HG03378 (cell line): ENCODE data around the gene CPA5.
"Not testable (repeated sequence)": the region's sequence is repeated elsewhere in the genome, so short reads cannot be mapped to it uniquely, and the experiment has no call there.

Experiments
- ATAC-seq: cut with Tn5 transposase; IDR thresholded peaks from one replicate; pipeline ENCODE4 v1.9.1; 2021; ENCODE audit warnings: mild to moderate bottlenecking, moderate library complexity; ENCODE audit not compliant: unreplicated experiment

CPA5 gene

DNA sequence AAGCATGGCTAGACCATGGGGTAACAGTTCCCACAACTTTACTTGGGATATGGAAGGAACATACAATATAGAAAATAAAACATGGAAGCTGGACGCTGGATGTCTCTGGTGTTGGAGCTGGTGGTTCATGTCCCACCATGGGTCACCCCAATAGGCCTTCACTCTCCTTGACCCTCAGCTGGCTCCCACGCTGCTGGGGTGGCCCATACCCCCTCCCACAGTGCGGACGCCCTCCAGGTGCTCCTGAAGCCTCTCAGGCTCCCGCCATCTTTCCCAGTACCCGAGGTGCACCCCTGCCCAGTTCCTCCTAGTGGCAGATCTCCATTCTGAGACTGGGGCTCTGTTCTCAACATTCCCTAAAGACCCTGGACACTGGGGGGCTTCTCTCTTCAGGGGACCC, 29.9 kb downstream of the CPA5 start:
- no peak for ATAC-seq

DNA sequence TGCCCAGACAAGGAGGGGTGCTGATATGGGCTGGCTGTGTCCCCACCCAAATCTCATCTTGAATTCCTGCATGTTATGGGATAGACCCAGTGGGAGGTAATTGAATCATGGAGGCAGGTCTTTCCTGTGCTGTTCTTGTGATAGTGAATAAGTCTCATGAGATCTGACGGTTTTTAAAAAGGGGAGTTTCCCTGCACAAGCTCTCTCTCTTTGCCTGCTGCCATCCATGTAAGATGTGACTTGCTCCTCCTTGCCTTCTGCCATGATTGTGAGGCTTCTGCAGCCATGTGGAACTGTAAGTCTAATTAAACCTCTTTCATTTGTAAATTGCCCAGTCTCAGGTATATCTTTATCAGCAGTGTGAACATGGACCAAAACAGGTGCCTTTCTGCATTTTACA, 31.8 kb downstream of the CPA5 start:
- not testable (repeated sequence) for ATAC-seq

DNA sequence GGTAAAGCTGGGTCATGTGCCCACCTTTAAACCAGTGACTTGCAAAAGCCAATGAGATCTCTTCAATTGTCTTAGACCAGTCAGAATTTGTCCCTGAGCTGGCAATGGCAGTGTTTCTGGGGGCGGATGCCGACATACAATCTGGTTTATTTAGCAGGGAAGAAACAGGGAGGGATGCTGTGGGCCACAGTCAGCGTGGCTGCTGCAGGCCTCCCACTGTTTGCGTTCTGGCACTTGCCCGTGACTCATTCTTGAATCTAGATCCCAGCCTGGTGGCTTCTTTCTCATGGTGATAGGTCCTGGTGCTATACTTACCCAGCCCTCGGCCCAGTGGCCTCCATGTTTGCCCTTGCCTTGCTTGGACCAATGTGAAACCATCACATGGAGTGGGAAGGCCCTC, 32.6 kb downstream of the CPA5 start:
- ATAC-seq: no peak

DNA sequence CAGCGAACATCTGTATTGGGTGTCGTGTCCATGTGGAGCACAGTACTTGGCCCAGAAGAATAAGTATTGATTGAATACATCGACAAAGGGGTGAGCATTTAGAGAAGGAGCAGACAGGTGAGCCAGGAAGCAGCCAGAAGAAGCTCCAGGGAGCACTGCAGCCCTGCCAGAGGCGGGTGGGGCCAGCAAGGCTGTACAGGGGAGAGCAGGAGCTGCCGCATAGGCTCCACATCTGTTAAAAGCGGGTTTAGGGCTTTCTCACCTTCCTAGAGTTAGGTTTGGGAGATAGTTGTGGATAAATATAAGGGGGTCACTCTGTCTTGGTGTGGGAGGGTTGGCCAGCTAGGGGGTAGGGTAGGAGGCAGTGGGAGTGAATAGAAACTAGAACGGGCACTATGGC, 34.4 kb downstream of the CPA5 start:
- no peak for ATAC-seq

GRCh38 chr7:130379532-130379920, 34.9 kb downstream of the CPA5 start:
- no peak for ATAC-seq

DNA sequence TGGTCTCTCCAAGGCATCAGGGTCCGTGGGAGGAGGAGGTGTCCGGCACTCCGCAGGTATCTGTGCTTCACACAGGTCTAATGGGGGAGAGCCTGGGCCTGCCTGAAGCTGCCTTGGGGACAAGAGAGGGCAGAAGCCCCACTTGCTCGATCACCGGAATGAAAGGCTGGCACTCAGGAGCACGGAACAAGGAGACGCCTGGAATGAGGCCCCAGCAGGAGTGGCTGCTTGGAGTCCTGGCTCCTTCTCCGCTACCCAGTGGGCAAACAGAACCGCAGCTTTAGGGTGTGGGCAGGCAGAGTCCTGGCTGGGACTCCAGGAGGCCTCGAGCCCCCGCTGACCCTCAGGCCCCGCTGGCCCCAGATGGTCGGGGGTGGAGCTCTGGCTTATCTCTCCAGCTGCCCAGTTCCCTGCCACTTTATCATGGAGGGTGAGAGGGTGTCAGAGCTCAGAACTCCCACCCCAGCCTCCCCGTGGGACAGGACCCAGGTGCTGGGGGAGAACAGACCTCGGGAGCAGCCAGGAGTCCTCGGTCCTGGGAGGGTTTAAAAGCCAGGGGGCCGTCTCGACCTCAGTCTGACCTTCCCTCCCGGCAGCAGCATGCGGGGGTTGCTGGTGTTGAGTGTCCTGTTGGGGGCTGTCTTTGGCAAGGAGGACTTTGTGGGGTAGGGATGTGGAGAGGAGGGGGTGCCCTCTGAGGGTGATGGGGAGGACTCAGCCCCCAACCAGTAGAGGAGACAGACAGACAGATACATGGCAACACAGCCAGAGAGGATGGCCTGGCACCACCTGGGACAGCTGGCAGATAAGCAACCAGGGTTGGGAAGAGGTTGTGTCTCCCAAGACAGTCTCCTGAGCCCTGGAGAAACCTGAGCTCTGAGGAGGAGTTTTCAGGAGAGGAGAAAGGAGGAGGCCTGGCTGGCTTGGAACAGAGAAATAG, 35.6 kb downstream of the CPA5 start, which contains the start of gene CPA1:
TSS of gene CPA1 (plus strand) at position 574 of the 940 bp plus-strand sequence. CDS start at position 601, 27 bp downstream.
- ATAC-seq: no peak

GRCh38 chr7:130380861-130381455, 36.3 kb downstream of the CPA5 start:
- no peak for ATAC-seq

- no peak for ATAC-seq
Measured at GRCh38 chr7:130381468-130382312, 37.1 kb downstream of the CPA5 start.

- no peak for ATAC-seq
Measured at GRCh38 chr7:130383187-130383980, 38.8 kb downstream of the CPA5 start.

- no peak for ATAC-seq
Measured at GRCh38 chr7:130384371-130384801, 39.8 kb downstream of the CPA5 start.

DNA sequence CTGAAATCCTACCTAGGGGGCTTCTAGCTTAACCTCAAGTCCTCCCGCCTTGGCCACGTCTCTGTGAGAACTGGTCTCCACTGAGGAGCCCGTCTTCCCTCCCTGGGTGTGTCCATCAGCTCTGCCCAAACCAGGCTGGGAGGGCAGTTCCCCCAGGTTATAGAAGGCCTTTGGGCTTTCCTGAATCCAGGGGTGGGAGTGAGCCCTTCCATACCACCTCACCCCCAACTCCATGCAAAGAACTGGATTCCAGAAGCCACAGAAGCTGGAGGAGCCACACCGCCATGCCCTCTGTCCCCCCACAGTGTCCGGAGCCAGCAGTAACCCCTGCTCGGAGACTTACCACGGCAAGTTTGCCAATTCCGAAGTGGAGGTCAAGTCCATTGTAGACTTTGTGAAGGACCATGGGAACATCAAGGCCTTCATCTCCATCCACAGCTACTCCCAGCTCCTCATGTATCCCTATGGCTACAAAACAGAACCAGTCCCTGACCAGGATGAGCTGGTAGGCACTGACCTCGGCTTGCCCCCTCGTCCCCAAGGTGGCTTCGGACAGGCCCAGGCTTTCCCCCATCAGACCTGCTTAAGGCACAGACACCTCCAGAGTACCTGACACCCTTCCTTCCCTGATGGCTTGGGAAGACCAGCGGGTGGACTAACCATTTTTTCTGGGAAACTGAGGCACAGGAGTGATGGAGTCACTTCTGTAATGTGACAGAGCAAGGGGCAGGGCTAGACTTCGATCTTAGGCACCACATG, 40.4 kb downstream of the CPA5 start:
- no peak for ATAC-seq

DNA sequence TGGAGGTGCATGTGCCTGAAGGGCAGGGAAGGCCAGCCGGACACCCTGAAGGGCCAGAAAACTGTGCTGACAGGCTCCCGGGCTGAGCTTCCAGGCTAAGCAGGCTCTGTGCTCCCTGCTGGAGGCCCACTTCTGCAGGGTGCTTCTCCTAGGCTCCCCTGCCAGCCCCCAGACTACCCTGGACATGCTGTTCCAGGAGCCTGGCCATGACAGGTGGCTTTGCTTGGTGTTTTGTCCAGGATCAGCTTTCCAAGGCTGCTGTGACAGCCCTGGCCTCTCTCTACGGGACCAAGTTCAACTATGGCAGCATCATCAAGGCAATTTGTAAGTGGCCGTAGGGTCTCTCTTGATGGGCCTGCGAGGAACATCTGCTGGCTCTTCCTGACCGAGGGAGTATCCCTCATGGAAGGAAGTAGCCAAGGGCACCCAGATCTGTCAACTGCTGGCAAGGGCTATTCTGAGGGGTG, 41.0 kb downstream of the CPA5 start:
- ATAC-seq: no peak

GRCh38 chr7:130386876-130387275, 42.3 kb downstream of the CPA5 start:
- no peak for ATAC-seq

DNA sequence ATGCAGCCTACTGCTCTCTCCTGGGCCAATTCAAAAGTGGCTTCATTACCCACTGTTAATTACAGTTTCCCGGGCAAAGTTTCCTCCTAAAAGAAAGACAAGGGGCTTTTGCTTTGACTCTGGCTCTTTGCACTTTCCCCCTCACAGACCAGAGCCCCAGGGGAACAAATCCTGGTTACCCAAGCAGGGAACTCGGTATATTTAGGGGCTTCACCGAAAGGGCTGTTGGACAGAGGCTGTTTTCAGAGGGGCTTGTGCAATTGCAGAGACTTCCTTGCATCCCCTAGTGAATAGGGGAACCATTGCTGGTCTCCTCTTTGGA, 42.7 kb downstream of the CPA5 start:
- no peak for ATAC-seq

GRCh38 chr7:130387628-130388403, 43.2 kb downstream of the CPA5 start:
- no peak for ATAC-seq

DNA sequence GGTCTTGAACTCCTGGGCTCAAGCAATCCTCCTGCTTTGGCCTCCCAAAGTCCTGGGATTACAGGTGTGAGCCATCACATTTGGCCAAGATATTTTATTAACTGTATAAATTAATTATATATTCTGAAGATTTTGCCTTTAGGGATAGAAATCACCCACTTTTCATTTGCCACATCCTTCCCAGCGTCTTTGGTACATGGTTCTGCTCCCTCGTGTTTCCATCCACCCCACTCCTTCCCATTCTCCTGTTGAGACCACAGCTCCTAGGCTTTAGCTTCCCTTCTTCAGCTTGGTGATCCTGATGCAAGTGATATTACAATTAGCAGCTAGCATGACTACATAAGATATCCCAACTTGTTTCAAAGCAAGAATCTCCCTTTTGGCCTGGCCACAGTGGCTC, 44.1 kb downstream of the CPA5 start:
- ATAC-seq: no peak

DNA sequence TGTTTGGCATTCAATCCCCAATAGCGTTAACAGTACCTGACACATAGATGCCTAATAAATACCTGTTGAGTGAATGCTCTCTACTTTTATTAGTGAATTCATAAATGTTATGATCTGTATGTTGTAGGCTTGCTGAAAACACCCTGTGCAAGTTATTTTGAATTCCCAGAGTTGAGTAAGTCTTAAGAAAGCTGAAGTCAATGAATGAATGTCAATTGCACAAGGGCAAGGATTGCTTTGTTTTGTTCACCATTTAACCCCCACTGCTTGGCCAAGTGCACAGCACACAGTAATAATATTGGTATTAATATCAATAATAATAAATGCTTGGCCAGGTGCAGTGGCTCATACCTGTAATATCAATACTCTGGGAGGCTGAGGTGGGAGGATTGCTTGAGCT, 45.9 kb downstream of the CPA5 start:
- ATAC-seq: no peak

DNA sequence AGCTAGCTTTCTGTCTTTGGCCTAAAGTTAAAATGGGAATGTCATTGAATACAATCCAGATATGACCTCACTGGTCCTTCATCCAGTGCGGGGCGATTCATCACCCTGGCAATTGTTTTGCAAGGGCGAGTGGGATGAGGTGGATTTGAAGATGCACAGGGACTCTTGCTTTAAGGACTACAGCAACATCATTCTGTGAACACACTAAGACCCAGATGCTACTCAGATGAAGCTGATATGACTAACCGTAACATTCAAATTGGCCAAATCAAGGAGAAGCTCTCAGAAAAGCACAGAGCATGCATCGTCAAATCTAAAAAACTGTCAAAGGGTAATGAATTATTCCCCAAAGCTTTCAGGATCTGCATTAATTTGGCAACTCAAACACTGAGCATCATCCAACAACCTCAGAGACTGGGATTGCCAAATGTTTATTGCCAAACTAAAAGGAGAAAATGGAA, 48.5 kb downstream of the CPA5 start:
- ATAC-seq: no peak

DNA sequence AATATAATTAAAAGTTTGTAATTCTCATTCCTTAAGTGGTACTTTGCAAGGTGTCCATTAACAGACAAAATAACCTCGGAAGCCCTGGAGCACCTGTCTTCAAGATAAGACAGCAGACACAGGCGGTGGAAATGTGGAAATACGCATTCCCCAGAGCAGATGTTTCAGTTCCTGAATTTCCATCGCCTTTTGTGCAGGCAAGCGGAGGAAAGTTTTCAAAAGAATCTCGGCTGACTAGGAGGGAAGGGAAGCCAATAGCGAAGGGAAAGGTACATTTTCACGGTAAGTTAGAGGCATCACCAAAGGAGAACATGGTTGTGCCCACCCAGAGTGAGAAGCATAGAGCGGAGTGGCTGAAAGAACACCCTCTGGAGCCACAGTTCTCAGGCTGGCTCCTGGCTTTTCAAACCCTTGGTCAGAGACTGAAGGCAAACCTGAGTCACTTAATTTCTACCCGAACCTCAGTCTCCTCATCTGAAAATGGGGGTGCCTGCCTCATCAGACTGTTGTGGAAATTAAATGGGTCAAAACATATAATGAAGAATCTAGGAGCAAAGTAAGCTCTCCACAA, 49.3 kb downstream of the CPA5 start:
- ATAC-seq: no peak
